ENCODE data around the gene ACHE.
A peak's percentile ranks its signal among the peaks of the same experiment; 100 is the strongest.
"Not testable (repeated sequence)": the region's sequence is repeated elsewhere in the genome, so short reads cannot be mapped to it uniquely, and the experiment has no call there.

The ACHE gene

GRCh38 chr7:100895701-100895955, at the start of gene ACHE:
ACHE (minus strand) TSS chr7:100895888; CDS start chr7:100894232, 1,656 bp downstream.
- Histone ChIP-seq H3K4me3 (ENCODE audit: low read depth in 1 of 2, low read length in 2 of 2) (peak within 1 kb of the TSS; percentile 21 to 66), H3K36me3 (ENCODE audit: control insufficient read depth in 1 of 2, insufficient read depth in 2 of 2, low read length in 2 of 2) (no peaks in the 10 kb centered on the region), H3K4me1 (ENCODE audit: control insufficient read depth in 1 of 2, insufficient read depth in 2 of 2, low read length in 2 of 2) (peaks cover 2 to 28% of the 10 kb centered on the region in 2 donors), H3K27me3 (ENCODE audit: low read depth, low read length) (peaks cover 6% of the 10 kb centered on the region), H3K9me3 (ENCODE audit: control insufficient read depth in 1 of 2, low read length in 2 of 2) (no peaks in the 10 kb centered on the region), H3K27ac (ENCODE audit: low read length) (no peak within 1 kb of the TSS)

GRCh38 chr7:100944138-100944537, 48.5 kb upstream of the ACHE start:
- H3K27me3 ChIP-seq (ENCODE audit: low read depth, low read length), result no peaks in the 10 kb centered on the region
- H3K27ac ChIP-seq (ENCODE audit: low read length), result no peak overlapping the region
- H3K36me3 ChIP-seq (ENCODE audit: control insufficient read depth in 1 of 2, insufficient read depth in 2 of 2, low read length in 2 of 2), result no peaks in the 10 kb centered on the region
- H3K4me3 ChIP-seq (ENCODE audit: low read depth in 1 of 2, low read length in 2 of 2), result no peak overlapping the region
- H3K4me1 ChIP-seq (ENCODE audit: control insufficient read depth in 1 of 2, insufficient read depth in 2 of 2, low read length in 2 of 2), result no peaks in the 10 kb centered on the region
- peaks cover 0 to 7% of the 10 kb centered on the region in 2 donors for H3K9me3 ChIP-seq (ENCODE audit: control insufficient read depth in 1 of 2, low read length in 2 of 2)

GRCh38 chr7:100943693-100944092, 48.0 kb upstream of the ACHE start:
- Histone ChIP-seq H3K27ac (ENCODE audit: low read length) (no peak overlapping the region), H3K4me1 (ENCODE audit: control insufficient read depth in 1 of 2, insufficient read depth in 2 of 2, low read length in 2 of 2) (no peaks in the 10 kb centered on the region), H3K9me3 (ENCODE audit: control insufficient read depth in 1 of 2, low read length in 2 of 2) (peaks cover 0 to 7% of the 10 kb centered on the region in 2 donors), H3K4me3 (ENCODE audit: low read depth in 1 of 2, low read length in 2 of 2) (no peak overlapping the region), H3K36me3 (ENCODE audit: control insufficient read depth in 1 of 2, insufficient read depth in 2 of 2, low read length in 2 of 2) (no peaks in the 10 kb centered on the region), H3K27me3 (ENCODE audit: low read depth, low read length) (no peaks in the 10 kb centered on the region)

- no peak overlapping the region for H3K4me3 ChIP-seq (ENCODE audit: low read depth in 1 of 2, low read length in 2 of 2)
- H3K4me1 ChIP-seq (ENCODE audit: control insufficient read depth in 1 of 2, insufficient read depth in 2 of 2, low read length in 2 of 2), result no peaks in the 10 kb centered on the region
- H3K27ac ChIP-seq (ENCODE audit: low read length), result no peak overlapping the region
- H3K9me3 ChIP-seq (ENCODE audit: control insufficient read depth in 1 of 2, low read length in 2 of 2), result peaks cover 0 to 7% of the 10 kb centered on the region in 2 donors
- no peaks in the 10 kb centered on the region for H3K27me3 ChIP-seq (ENCODE audit: low read depth, low read length)
- H3K36me3 ChIP-seq (ENCODE audit: control insufficient read depth in 1 of 2, insufficient read depth in 2 of 2, low read length in 2 of 2), result no peaks in the 10 kb centered on the region
Measured at GRCh38 chr7:100942045-100942774, 46.5 kb upstream of the ACHE start.

GRCh38 chr7:100936167-100936566, 40.5 kb upstream of the ACHE start:
- H3K9me3 ChIP-seq (ENCODE audit: control insufficient read depth in 1 of 2, low read length in 2 of 2); H3K27me3 ChIP-seq (ENCODE audit: low read depth, low read length); H3K4me3 ChIP-seq (ENCODE audit: low read depth in 1 of 2, low read length in 2 of 2); H3K4me1 ChIP-seq (ENCODE audit: control insufficient read depth in 1 of 2, insufficient read depth in 2 of 2, low read length in 2 of 2); H3K27ac ChIP-seq (ENCODE audit: low read length); H3K36me3 ChIP-seq (ENCODE audit: control insufficient read depth in 1 of 2, insufficient read depth in 2 of 2, low read length in 2 of 2): not testable (repeated sequence)

GRCh38 chr7:100935381-100935780, 39.7 kb upstream of the ACHE start:
- H3K4me1 ChIP-seq (ENCODE audit: control insufficient read depth in 1 of 2, insufficient read depth in 2 of 2, low read length in 2 of 2); H3K9me3 ChIP-seq (ENCODE audit: control insufficient read depth in 1 of 2, low read length in 2 of 2); H3K4me3 ChIP-seq (ENCODE audit: low read depth in 1 of 2, low read length in 2 of 2); H3K27ac ChIP-seq (ENCODE audit: low read length); H3K36me3 ChIP-seq (ENCODE audit: control insufficient read depth in 1 of 2, insufficient read depth in 2 of 2, low read length in 2 of 2); H3K27me3 ChIP-seq (ENCODE audit: low read depth, low read length): not testable (repeated sequence)

GRCh38 chr7:100933734-100934133, 38.0 kb upstream of the ACHE start:
- Histone ChIP-seq H3K36me3 (ENCODE audit: control insufficient read depth in 1 of 2, insufficient read depth in 2 of 2, low read length in 2 of 2) (no peaks in the 10 kb centered on the region), H3K4me1 (ENCODE audit: control insufficient read depth in 1 of 2, insufficient read depth in 2 of 2, low read length in 2 of 2) (no peaks in the 10 kb centered on the region), H3K27me3 (ENCODE audit: low read depth, low read length) (no peaks in the 10 kb centered on the region), H3K4me3 (ENCODE audit: low read depth in 1 of 2, low read length in 2 of 2) (no peak overlapping the region), H3K27ac (ENCODE audit: low read length) (no peak overlapping the region), H3K9me3 (ENCODE audit: control insufficient read depth in 1 of 2, low read length in 2 of 2) (no peaks in the 10 kb centered on the region)

GRCh38 chr7:100929808-100930174, 34.1 kb upstream of the ACHE start:
- Histone ChIP-seq H3K9me3 (ENCODE audit: control insufficient read depth in 1 of 2, low read length in 2 of 2) (no peaks in the 10 kb centered on the region), H3K4me3 (ENCODE audit: low read depth in 1 of 2, low read length in 2 of 2) (no peak overlapping the region), H3K27ac (ENCODE audit: low read length) (no peak overlapping the region)

GRCh38 chr7:100923616-100924015, 27.9 kb upstream of the ACHE start:
- not testable (repeated sequence) for H3K4me3 ChIP-seq (ENCODE audit: low read depth in 1 of 2, low read length in 2 of 2); H3K27ac ChIP-seq (ENCODE audit: low read length); H3K27me3 ChIP-seq (ENCODE audit: low read depth, low read length); H3K9me3 ChIP-seq (ENCODE audit: control insufficient read depth in 1 of 2, low read length in 2 of 2); H3K4me1 ChIP-seq (ENCODE audit: control insufficient read depth in 1 of 2, insufficient read depth in 2 of 2, low read length in 2 of 2); H3K36me3 ChIP-seq (ENCODE audit: control insufficient read depth in 1 of 2, insufficient read depth in 2 of 2, low read length in 2 of 2)

More at GRCh38 chr7:100929808-100930174, 34.1 kb upstream of the ACHE start:
- Histone ChIP-seq H3K4me1 (ENCODE audit: control insufficient read depth in 1 of 2, insufficient read depth in 2 of 2, low read length in 2 of 2) (no peaks in the 10 kb centered on the region), H3K36me3 (ENCODE audit: control insufficient read depth in 1 of 2, insufficient read depth in 2 of 2, low read length in 2 of 2) (no peaks in the 10 kb centered on the region), H3K27me3 (ENCODE audit: low read depth, low read length) (no peaks in the 10 kb centered on the region)

GRCh38 chr7:100921039-100921438, 25.4 kb upstream of the ACHE start:
- Histone ChIP-seq H3K4me3 (ENCODE audit: low read depth in 1 of 2, low read length in 2 of 2) (no peak overlapping the region), H3K27me3 (ENCODE audit: low read depth, low read length) (no peaks in the 10 kb centered on the region), H3K9me3 (ENCODE audit: control insufficient read depth in 1 of 2, low read length in 2 of 2) (no peaks in the 10 kb centered on the region), H3K27ac (ENCODE audit: low read length) (no peak overlapping the region), H3K4me1 (ENCODE audit: control insufficient read depth in 1 of 2, insufficient read depth in 2 of 2, low read length in 2 of 2) (no peaks in the 10 kb centered on the region), H3K36me3 (ENCODE audit: control insufficient read depth in 1 of 2, insufficient read depth in 2 of 2, low read length in 2 of 2) (no peaks in the 10 kb centered on the region)

GRCh38 chr7:100919779-100920437, 24.2 kb upstream of the ACHE start:
- not testable (repeated sequence) for H3K36me3 ChIP-seq (ENCODE audit: control insufficient read depth in 1 of 2, insufficient read depth in 2 of 2, low read length in 2 of 2); H3K27me3 ChIP-seq (ENCODE audit: low read depth, low read length); H3K27ac ChIP-seq (ENCODE audit: low read length); H3K4me3 ChIP-seq (ENCODE audit: low read depth in 1 of 2, low read length in 2 of 2); H3K9me3 ChIP-seq (ENCODE audit: control insufficient read depth in 1 of 2, low read length in 2 of 2); H3K4me1 ChIP-seq (ENCODE audit: control insufficient read depth in 1 of 2, insufficient read depth in 2 of 2, low read length in 2 of 2)

- H3K4me1 ChIP-seq (ENCODE audit: control insufficient read depth in 1 of 2, insufficient read depth in 2 of 2, low read length in 2 of 2); H3K4me3 ChIP-seq (ENCODE audit: low read depth in 1 of 2, low read length in 2 of 2); H3K27ac ChIP-seq (ENCODE audit: low read length); H3K9me3 ChIP-seq (ENCODE audit: control insufficient read depth in 1 of 2, low read length in 2 of 2); H3K36me3 ChIP-seq (ENCODE audit: control insufficient read depth in 1 of 2, insufficient read depth in 2 of 2, low read length in 2 of 2); H3K27me3 ChIP-seq (ENCODE audit: low read depth, low read length): not testable (repeated sequence)
Measured at GRCh38 chr7:100919335-100919734, 23.6 kb upstream of the ACHE start.
